DMS153 treated with DMSO at 0.1 percent for 48 hours (cell line): ENCODE data around the gene DCHS1.
A peak's percentile ranks its signal among the peaks of the same experiment; 100 is the strongest.

Source experiments
- DNase-seq: peaks from one replicate; lab custom pipeline; 2025; ENCODE audit not compliant: unreplicated experiment; lab: John Stamatoyannopoulos, UW

The DCHS1 gene

DNA sequence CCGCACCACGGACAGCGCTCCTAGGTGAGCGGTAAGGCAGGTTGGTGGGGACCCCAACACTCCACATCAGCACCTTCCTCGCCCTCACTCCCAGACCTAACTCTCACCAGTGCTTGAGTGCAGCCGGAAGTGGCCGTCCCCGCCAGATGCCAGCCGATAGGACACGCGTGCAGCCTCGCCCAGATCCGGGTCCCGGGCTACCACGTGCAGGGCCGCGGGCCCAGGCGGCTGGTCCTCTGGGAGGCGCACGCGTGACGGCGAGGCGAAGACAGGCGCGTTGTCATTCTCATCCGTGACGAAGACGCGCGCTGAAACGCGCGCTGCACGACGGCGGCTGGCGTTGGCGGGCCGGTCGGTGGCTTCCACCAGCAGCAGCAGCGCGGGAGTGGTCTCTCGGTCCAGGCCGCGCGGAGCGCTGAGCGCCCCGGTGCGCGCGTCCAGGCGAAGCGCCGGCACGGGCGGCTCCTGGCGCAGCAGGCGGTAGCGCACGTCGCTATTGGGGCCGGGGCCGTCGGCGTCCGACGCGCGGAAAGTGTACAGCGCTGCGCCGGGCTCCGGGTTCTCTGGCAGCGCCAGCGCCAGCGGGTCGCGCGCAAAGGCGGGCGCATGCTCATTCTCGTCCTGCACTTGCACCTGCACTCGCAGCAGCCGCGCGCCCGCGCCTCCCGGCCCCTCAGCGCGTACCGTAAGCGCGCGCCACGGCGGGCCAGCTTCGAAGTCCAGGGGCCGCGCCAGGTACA, 25.5 kb downstream of the DCHS1 start:
- peak; percentile 17 for DNase-seq

DNA sequence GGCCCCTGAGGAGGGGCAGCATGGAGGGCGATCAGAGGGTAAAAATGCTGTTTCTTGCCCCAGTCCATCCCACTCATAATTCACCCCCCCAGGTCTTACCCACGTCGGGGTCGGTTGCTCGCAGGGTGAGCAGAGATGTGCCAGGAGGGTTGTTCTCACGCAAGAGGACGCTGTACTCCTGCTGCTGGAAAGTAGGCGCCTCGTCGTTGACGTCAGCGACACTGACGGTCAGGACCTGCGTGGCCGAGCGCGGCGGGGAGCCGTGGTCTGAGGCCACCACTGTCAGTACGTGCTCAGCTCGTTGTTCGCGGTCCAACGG, 26.1 kb downstream of the DCHS1 start:
- no peak for DNase-seq

DNA sequence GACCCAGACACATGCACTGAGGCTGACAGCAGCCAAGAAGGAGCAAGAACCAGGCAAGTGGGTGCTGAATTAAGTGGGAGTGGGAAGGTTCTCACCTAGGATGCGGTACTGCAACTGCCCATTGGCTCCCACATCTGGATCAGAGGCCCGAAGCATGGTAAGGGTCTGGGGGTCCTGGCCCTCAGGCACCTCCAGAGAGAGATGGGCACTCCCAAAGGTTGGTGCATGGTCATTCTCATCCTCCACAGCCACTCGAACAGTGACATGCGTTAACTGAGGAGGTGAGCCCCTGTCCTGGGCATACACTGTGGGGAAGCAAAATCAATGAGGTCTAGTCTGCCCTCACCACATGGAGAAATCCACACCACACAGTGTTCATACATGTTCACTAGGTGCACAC, 27.1 kb downstream of the DCHS1 start:
- DNase-seq, result no peak

DNA sequence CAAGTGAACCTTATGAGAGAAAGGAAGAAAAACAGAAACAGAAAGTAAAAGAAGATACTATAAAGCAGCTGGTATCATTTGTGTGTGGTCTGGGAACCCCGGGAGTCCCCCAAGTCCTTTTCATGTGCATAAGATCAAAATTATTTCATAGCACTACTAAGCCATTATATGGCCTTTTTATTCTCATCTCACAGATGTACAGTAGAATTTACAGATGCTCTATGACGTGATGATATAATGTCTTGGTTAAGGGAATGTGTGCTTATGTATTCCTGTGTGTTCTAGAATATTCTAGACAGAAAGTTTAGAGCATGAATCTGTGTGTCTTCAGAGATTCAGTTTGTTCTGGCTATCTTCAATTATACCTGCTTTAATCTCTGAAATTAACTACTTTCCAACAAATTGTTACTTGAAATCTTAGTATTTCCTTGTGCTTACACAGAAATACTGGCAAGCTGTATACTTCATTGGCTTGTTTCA, 27.8 kb downstream of the DCHS1 start:
- DNase-seq, result no peak

DNA sequence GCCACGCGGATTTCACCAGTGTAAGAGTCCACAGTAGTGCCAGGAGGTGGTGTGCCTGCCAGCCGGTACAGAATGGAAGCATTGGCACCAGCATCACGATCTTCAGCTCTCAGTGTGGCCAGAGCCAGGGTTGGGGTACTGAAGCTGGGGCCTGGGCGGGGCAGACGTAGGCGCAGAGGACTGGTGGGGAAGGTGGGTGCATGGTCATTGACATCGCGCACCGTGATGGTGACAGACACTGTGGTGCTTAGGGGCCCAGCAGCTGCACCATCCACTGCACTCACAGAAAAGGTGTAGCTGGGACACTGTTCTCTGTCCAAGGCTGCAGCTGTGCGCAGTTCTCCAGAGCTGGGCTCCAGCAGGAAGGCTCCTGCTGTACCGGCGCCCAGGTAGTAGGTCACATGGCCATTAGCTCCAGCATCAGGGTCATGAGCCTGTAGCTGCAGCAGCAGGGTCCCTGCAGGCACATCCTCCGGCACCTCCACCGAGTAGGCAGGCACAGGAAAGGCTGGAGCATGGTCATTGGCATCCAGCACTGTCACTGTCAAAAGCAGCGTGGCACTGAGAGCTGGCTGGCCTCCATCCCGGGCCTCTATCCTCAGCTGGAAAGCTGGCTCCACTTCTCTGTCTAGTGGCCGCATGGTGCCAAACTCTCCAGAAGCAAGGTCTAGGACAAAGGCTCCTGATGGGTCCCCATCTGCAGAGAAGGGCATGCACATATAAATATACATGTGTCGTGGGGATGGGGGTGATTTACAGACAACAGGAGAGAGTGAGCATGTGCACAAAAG, 28.4 kb downstream of the DCHS1 start:
- no peak for DNase-seq

DNA sequence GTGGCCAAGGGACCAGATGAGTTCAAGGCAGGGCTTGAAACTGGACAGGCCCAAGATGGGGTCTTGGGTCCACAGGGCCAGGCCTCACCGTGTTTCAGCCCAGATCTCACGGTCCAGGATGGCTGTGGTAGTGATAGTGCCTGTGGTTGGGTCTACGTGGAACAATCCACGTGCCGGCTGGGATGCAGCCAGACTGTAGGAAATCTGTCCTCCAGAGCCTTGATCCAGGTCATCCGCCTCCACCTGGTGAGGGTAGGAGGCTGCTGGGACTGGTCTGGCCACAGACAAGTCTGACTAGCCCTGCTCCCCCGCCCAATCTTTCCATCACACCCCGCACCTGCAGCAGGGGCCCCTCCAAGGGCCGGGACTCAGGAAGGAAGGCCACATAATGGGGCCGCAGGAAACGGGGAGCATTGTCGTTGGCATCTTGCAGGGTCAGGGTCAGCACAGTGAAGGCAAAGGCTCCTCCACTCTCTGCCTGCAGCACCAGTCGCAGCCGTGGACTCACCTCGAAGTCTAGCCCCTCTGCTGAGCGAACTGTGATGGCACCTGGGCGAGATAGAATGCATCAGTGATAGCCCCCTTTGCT, 29.7 kb downstream of the DCHS1 start:
- no peak for DNase-seq

DNA sequence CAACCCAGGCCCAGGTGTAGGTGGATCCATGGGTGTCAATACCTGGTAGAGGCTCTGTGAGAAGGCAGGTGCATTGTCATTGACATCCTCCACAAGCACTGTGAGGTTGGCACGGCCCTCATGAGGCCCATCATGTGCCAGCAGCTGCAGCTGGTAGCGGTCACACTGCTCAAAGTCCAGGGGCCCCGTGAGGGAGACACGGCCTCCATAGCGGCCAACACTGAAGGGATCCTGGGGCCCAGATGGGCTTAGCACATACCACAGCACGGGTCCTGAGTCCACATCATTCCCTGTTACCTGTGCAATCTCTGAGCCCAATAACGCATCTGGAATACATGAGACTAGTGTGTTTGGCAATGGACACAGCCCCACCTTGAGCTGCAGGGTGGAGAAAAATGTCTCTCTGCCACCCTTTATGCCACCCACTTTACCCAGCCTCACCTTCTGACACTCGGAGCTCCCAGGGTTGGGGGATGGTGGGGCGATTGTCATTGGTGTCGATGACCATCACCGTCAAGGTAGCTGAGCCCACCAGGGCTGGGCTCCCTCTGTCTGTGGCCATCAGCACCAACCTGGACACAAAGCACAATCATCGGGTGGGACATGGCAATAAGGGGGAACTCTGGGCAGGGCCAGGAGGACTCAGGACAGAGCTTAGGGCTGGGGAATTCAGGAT, 30.3 kb downstream of the DCHS1 start:
- DNase-seq, result no peak

DNA sequence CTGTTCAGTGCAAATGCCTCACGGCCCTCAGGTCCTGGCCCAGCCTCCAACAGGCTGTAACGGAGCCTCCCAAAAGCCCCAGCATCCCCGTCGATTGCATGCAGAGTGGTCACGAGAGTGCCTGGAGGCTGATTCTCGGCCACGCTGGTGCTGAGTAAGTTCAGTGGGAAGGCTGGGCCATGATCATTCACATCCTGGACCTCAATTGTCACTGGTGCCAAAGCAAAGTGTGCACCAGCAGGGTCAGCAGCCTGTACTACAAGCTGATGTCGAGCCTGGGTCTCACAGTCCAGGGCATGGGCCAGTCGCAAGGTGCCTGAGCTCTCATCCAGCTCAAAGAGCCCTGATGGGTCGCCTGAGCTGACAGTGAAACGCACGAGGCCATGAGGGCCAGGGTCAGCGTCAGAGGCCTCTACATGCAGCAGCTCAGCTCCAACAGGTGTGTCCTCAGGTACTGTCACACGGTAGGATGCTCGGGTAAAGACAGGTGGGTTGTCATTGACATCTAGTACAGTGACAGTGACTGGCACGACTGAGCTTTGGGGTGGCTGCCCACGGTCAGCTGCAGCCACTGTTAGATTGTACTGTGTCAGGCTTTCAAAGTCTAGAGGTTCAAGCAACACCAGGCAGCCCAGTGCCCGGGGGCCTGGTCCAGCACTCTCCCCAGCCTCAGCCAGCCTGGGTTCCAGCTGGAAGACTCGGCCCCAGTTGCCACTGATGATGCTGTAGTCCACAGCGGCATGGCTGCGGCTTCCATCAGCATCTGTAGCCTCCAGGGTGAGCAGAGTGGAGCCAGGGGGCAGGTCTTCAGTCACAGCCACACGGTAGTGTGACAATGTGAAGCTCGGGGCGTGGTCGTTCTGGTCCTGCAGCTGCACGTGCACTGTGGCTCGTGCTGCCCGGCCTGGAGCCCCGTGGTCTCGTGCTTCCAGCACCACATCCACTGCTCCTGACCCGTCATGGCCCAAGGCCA, 31.9 kb downstream of the DCHS1 start:
- DNase-seq, result no peak

DNA sequence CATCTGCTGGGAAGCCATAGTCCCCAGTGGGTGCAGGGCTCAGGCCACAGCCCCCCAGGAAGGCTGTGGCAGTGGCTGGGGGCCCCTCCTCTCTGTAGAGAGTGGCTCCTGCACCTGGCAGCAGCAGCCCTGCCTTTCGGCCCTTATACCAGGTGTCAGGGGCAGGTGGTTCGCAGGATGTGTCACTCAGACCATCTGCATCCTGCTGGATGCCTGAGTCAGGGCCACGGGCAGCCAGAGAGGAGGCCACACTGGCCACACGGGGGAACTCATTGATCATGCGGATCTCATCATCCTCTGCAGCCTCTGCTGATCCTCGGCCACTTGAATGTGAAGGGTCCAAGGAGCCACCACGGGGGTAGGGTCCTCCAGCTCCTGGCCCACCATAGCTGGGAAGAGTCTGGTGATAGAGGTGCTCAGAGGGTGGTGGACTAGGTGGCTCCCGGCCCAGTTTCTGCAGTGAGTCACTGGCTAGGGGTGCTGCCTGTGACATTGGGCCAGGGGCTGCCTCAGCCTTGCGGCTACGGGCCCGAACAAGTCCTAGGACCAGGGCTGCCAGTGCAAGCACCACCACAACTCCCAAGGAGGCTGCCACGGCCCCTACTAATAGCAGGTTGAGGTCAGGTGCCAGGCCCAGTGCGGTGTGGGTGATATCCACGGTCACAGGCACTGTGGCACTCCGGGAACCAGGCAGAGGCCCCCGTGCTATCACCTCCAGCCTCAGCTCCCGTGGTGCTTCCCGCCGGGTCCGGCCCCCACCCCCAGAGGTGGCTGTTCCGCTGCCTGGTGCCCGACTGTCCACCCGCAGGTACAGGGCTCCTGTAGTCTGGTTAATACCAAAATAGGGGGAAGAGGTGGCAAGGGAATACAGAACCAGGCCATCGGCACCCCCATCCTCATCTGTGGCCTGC, 33.1 kb downstream of the DCHS1 start:
- DNase-seq, result peak; percentile 1

DNA sequence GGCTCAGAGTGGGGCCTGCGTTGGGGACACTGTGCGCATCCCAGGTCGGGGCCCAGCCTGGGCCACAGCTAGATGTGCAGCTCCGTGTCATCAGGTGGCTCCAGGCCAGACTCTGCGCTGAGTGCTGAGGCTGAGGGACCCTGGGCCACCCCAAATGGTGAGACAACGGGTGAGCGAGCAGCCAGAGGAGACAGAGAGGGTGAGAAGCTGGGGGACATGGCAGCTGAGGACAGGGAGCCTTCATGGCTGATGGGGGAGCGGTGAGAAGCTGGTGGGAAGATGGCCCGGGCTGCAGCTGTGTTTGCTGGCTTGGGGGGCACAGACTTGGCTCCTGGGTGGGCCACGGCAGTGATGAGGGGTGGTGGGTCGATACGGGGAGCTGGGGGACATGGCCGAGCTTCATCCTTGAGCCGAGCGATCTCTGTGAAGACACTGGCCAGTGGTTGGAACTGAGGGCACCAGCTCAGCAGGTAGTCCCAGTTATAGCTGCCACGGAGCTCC, 33.8 kb downstream of the DCHS1 start:
- no peak for DNase-seq

DNA sequence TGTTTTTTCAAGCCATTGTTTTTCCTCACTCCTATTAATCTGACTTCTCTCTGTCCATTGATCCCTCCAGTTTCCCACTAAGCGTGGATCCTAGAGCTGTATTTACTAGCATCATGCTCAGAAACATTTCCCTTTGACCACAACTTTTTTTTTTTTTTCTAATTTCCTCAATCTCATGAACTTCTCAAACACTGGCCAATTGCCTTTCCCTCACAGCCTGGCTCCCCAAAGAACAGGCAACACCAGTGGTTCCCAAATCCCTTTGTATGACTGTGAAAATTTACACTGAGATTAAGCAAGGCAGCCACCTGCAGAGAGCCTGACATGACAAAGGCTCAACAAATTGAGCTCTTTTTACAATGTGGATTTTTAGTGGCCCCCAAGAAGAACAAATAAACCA, 35.0 kb downstream of the DCHS1 start:
- DNase-seq, result no peak

DNA sequence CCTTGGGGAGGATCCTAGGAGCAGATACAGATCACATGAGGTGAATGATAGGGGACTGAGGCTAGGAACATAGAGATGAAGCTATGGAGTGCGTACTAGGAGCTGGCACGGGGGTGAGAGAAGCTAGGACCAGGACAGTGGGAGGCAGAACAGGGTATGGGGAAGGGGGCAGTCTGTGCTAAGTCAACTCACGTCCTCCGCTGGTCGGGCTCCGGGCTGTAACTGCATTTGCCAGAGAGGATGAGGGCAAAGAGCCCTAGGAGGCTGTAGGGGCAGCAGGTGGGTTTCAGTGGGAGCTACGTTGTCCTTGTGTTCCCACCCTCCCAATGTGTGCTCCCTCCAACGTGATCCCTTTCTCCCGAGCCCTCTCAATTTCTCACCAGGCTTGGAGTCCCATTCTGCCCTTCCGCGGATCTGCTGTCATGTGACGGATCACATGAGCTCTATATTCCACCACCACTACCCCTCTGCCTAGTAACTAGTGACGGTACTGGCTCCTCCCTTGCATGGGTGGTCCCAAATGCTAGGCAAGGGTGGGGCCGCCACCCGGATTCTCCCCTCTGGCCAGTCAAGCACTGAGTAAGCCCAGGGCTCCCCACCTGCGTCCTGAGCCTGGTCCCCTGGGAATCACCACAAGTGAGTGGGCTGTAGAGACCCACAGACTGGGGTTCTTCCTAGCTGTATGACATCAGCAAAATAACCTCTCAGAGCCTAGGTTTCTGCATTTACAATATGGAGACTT, 36.4 kb downstream of the DCHS1 start, which contains the start of gene TPP1:
Gene TPP1 (minus strand): TSS at position 419 of the 742 bp plus-strand sequence. CDS start 22 bp downstream, at position 397.
- peak; percentile 88 for DNase-seq

DNA sequence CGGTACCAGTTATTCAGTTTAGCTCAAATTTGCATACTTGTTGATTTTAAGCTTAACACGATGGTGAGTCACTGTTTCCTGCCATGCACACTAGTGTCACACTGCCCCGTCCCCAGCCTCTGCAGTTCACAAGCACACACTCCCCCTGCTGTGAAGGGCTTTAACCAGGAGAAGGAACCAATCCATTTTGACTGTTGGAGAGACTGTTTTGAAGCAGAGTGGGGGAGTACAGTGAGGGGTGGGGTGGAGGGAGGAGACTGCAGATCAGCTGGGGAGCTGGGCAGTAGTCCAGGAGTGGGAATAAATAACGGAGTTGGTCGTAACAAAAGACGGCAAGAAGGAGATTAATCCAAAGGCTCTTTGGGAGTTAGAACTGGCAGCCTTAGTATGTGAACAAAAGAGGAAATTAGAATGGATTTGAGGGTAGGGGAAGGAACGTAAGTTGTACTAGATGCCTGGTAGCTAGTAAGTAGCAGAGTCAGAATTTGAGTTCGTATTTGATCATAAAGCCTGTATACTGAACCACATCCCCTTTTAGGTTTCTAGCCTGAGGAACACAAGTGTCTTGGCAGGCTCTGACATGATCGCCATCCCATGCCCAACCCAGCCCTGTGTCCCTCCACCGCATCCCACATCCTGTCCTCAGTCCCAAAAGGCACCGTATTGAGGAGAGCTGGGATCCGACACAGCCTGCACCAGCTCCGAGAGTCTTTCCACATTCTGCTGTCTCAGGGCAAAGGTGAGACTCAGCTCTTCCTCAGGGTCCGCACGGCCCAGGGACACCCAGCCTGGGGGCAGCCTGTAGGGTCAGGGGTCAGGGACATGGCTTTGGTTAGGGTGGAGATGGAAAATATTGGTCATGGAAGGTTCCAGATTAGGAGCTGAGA, 37.2 kb downstream of the DCHS1 start:
- DNase-seq, result no peak

DNA sequence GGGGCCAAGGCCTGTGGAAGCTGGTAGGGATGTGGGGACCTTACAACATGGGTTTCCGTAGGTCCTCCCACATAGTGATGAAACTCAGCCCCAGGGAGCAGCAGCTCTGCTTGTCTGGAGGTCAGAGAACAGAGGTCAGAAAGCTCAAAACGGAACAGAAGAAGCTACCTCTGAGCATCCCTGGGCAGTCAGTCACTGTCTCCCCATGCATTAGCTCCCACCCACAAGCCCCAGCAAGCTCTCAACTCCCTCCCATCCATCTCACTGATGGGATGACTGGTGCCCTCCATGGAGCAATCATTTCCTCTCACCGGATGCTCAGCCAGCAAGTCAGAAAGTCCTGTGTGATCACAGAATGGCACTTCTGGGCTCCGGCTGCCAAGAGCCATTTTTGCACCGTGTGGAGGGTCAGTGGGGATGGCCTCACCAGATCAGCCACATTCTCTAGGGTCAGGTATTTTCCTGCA, 38.3 kb downstream of the DCHS1 start:
- no peak for DNase-seq

DNA sequence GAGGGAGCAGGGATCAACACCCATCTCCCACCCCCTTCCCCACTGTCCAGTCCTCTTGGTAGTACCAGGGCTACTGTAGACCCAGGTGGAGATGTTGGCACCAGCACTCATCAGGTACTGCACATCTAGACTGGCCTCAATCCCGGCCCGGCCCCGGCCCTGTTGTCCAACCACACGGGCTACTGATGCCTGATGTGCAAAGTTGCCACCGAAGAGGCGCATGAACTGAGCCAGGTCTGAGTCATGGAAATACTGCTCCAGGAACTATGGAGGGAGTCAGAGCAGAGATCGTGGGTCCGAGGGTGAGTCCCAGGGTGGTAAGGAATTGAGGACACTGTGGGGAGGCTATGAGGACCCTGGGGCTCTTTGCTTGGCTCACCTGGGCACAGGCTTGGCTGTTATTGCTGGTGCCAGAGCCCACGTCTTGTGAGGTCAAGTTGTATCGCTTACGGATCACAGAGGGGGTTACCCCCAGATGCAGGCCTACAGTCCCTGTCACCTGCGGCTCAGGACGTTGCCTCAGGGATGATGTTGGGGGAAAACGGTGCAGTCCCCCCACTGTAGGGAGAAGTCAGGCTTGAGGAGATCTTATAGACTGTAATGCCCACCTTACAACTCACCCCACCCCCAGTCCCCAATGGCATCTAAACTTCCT, 38.9 kb downstream of the DCHS1 start:
- no peak for DNase-seq

DNA sequence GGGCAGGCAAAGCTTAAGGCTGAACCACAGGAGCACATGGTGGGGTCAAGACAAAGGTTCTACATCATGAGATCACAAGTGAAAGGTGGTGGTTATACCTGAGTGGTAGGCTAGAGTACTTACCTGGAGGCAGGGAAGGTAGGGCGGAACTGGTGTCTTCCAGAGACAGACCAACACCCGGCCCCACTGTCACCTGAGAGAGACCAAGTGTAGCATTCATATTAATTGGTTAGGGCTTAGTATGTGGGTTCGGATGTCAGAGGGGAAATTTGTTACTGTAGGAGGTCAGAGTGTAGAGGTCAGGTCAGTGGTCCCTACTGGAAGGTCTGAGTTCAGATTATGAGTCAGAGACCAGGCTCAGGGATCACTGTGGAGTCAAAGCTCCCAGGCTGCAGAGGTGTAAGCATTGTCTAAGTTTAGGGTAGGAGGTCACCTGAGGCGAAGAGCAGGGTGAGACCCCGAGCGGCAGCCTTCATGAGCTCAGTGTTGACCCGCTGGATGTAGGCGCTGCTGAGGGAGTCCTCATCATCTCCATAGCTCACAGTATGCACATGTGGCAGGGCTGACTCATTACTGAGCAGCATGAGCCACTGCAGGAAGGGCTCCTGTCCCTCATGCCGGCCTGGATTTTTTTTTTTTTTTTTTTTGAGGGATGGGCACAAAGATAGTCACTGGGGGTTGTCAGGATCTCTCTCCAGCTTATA, 39.6 kb downstream of the DCHS1 start:
- no peak for DNase-seq
